IPS DF 19.7 (cell line): ENCODE measurements around the gene DCLK2.

Source experiments
- DNase-seq: peaks from one replicate; pipeline ENCODE4 v3.0.0-alpha.2; 2013; ENCODE audit warnings: low read depth, low spot score

DCLK2 gene

DNA sequence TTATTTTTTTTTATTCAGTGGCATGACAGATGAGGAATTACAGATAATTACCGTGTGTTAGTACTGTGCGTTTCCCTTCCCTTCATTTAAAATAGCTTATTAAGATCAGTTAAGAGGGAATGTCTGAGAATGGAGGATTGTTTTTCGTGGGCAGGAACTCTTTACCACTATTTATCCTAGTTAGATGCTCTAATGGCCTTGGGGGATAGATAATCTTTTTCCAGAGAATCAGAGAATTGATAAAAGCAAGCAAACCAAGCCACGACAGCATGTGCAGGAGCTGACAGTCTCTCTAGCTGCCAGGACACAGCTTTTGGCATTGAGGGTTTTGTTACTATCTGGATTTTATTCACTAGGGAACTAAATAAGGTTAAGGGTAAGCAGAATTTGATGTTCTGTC is 128.7 kb downstream of the DCLK2 start:
- no peak for DNase-seq

DNA sequence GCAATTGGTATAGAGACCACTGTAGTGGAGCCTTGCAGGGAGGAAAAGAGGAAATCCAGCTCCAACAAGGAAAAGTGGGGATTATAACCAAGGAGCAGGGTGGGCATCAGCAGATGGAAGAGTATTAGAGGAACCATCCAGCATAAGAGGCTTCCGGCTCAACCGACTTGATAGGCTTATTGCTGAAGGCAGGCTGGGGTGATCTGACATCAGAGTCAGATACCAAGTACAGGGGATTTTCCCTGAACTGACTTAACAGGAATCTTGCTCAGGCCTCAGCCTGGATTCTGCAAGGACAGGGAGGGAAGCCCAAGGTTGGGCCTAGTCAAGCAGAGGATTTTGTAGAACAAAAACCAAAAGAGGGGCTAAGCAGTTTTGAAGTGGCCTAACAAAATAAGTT is 129.6 kb downstream of the DCLK2 start:
- no peak for DNase-seq

DNA sequence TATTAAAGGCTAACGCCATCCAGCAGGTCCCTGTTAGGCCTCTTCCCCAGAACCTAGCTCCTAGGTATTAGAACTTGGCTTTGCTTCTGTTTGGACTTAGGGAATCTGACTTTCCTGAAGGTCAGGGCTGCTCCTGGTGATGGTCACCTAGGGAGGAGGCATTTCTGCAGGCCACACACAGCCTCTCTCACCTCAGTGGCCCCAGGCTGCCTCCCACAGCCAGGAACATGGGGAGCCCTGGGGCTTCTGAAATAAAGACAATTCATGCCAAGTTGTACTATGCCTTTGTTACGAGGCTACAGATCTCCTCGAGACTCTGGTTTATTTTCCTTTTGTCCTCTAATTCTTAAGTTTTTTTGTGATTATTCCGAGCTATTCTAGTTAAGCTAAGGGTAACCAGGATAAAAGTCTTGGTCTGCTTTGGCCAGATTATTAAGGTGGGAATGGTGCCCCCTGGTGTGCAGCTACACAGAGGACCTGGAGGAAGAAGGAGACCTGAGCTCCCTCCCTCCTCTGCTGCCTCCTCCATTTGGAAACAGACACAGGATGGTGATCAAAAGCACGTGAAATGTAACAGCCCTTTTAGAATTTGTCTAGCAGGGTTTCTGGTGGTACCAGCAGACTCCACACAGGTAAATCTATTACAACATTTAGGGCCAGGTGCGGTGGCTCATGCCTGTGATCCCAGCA is 131.0 kb downstream of the DCLK2 start:
- DNase-seq, result no peak

DNA sequence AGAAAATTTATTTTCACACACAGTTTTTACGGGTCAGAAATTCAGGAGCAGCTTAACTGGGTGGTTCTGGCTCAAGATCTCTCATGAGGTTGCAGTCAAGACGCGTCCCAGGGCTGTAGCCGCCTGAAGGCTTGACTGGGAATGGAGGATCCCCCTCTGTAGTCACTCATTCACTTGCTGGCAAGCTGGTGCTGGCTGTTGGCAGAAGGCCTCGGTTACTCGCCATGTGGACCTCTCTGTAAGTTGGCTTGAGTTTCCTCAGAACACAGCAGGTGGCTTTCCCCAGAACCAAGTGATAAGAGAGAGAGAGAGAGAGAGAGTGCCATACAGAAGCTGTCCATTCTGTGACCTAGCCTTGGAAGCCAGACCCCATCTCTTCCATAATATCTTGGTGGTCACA is 132.8 kb downstream of the DCLK2 start:
- DNase-seq, result no peak

DNA sequence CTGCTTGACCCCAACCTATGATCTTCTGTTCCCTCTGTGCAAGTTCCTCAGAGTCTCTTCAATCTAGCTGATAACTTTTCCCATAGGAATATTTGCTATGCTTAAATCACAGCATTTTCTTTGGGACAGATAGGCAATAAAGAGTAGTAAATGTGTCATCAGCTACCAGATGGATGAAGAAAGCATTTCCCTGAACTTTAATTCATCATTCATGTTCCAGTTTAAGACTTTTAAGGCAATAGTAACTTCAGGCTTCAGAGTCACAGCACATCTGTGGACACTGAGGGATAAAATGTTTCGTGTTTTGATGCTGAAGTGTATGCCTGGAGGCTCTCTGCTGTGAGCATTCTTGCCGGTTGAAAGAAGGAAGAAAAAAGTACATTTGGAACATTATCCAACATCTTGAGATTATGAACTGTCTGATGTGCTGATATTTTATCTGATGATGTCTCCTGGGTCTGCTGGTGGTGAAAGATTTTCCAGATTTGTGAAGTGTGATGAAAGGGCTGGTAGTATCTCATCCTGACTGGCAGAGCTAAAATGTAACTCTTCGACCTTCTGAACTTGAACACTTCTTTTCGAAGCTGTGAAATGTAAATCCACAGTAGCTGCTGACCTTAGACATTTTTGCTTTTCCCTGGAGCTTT is 133.7 kb downstream of the DCLK2 start:
- no peak for DNase-seq

DNA sequence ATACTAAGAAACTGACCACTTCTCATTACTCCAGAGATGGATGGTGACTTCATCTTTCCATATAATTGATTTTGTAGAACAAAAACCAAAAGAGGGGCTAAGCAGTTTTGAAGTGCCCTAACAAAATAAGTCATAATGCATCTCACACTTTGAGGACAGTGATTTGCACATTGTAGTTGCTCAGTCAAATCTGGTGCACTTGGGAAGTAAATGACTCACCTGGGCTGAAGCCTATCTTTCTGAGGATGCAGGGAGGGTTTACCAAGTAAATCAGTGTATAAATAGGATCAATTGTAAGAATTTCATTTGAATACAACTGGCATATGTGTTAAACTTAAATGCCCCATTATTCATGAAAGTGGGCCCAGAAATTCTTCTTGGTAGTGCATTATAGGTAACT is 134.2 kb downstream of the DCLK2 start:
- no peak for DNase-seq

DNA sequence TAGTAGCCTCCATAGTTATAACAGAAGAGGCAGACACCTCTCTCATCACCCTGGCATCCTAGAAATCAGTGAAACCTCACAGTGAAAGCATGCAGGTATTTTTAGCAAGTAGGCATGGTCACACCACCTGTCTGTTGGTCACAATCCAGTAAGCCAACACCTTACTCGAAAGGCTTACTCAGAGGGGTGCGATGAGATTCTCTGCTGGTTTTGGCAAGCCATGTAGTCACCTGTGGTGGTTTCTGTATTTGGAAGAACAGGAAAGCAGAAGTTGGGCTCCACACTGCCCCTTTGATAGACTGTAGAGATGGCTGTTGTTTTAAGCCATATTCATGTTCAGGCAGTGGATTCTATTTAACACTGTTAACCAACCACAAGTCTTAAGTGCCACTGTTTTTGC is 134.7 kb downstream of the DCLK2 start:
- DNase-seq, result no peak

DNA sequence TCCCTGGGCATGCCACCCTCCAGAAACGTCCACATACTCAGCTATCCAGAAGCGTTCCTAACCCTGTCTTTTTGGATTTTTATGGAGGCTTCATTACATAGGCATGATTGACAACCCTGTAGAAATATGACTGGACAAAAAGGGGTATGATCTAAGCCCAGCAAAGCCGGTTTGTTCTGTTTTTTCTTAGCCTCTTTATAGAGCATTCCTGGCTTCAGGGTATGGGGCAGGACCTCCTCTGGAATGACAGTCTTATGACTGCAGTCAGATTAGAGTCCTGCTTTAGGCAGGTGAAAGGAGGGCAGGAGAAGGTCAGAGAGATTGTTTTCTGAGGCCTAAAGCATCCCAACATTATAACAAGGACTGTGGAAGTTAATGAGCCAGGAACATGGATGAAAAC is 137.4 kb downstream of the DCLK2 start:
- DNase-seq, result no peak

DNA sequence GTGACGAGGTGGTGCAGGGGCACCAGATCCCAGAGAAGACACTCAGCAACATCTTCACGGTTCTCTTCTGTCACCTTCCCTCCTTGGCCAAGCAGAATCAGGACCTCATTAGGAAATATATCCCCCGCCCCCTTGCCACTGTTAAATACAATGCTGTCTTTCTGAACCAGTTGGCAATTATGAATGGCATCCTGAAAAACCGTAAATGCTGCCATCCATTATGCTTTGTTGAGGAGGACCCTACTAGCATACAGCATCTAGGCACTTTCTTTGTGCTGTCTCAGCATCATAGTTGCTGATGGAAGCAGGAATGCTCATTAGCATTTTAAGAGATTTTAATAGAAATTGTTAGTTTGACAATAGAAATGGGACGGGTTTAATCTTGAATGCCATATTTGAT is 138.5 kb downstream of the DCLK2 start:
- no peak for DNase-seq

DNA sequence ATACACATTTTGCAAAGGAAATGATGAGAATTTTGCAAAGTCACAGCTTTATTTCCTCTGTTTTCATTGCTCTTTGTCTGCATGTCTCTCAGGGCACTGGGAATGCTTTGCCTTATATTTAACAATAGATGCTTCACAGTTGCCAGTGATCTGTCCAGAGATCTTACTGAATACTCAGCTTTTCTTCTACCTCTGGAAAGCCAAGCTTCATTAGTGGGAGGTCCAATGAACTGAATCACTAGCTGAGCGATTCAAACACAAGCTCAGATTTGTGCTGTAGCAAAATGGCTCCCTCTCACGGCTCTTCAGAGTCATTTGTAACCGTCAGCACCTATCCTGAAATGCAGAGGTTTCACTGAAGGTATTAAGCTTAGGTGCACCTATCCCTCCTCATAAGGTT is 138.9 kb downstream of the DCLK2 start:
- no peak for DNase-seq

DNA sequence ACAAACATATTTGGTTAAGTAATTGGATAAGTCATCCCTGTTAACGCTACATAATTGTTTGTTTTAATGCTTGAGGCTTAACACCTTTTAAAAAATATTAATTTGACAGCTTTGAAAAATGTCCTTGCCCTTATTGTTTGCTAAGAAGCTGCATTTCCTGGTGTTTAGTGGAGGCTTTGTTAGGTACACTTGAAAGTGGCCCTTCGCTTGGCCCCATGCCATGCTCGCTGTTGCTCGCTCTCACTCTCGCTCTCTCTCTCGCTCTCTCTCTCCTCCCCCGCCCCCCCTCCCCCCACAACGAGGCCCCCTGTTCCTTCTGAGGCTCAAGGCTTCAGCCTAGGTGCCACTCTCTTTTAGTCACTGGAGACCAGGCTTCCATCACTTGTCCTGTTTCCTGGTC is 139.6 kb downstream of the DCLK2 start:
- DNase-seq, result no peak

DNA sequence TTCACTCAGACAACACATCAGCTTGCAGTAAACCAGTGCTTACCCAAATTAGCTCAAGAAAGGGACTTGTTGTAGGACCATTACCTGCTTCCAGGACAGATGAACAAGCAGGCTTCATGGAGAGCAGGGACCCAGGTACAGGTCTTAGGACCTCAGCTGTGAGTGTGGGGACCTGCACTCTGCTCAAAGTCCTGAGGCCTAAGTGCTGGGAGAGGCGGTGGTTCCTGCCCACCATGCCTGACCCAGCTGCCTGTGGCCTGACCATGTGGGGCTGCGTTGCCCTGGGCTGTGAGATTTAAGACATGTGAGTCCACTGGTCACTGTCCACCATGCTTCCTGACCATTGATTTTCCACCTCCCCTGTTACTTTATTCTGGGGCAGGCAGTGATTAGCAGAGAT is 140.2 kb downstream of the DCLK2 start:
- DNase-seq, result no peak

DNA sequence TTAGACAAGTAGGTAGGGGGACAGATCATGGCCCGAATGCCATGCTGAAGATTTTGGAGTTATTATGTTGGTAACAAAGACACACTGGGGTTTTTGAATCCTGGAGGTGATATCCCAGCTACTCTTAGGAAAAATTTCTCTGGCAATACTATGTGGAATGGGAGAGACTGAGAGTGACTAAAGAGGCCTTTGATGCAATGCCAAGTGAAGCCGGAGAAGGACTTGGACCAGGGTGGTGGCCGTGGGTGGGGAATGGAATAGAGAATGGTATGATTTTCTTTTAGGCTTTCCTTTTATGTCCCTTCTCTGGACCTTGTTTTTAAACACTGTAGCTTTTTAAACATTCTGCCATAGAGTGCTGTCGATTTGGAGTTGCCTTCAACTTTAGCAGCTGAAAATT is 141.6 kb downstream of the DCLK2 start:
- no peak for DNase-seq

DNA sequence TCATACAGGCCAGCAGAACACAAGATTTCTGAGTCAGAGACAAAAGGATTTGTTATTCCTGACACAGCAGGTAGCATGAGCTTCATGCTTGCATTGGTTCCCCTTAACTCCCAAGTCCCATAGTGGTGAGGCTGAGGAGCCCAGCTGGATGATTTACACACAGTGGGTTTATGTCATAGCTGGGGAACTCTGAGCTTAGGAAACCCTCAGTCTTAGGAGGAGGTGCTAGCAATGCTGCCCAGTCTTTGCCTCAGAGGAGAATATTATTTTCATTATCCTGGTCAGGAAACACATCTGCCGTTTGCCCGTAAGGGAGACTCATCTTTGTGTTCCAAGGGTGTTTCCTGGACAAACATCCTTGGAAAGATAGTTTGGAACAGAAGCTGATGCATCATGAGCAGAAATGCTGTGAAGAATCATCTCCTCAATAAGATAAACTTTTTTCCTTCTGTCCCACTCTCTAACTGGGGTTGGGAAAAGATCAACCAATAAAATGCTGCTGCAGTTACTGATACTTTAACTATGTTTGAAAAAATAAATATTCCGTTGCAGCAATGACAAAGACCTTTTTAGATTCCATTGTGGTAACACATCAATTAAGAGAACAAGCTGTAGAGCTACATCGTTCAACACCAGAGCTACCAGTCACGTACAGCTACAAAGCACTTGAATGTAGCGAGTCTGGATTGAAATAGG is 146.8 kb downstream of the DCLK2 start:
- peak; percentile 42 for DNase-seq

DNA sequence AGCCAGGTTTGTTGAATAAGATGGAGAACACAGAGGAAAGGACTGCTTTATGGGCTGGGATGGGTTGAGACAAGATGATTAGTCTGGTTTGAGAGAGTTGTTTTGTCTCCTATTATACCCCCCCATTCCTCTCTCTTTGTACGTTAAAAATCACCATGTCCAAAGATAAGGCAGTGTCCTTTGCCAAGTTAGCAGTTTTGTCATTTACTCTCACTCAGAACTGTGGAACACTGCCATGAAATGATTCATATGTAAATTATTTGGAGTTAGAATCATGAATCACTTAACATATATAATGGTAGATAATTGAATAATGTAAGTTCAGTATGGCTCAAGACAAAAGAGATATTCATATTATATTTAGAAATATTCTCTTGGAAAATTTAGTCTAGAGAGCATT is 151.3 kb downstream of the DCLK2 start:
- no peak for DNase-seq

DNA sequence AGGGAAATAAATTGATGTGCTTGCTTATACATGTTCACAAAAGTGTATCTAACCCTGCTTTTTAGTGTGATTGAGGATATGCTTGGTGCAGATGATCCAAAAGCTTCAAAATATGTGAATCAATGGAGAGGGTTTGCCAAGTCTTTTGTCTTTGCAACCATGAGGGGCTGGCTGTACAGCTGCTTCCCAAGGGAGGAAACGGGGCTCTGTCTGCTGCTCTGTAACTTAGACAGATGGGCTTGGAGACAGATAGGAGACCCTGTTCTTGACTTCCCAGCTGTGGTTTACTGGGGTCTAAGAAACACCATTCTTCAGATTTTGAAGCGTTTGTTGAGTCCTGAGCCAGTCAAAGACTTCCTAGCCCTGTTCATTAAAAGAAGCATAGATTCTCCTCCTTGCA is 152.3 kb downstream of the DCLK2 start:
- DNase-seq, result no peak

DNA sequence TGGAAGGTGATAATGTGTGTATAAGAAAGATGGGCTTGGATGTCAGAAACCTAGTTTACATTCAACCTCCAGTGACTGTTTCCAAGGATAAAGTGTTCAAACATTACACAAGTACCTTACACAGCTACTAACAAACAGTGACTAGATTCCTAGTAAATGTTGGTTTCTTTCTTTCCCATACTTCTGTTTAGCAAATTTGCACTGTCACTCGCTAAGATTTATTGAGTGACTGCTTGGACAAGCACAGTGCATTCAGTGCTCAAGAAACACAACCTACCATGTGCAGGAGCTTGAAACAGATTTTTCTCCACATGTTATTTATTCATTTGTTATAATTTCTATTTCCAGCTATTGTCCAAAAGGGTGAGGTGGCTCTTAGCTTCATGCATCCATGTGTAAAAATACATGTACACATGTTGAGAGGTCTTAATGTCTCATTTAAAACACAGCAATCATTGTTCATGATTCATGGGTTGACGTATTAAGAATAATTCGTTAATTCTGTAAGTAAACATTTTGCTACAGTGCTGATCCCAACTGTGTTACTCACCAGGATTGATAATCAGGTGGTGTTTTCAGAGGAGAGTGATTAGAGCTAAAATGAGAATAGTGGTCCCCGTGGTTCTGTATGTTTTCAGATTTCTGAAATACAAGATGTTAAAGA is 153.0 kb downstream of the DCLK2 start:
- DNase-seq, result no peak

DNA sequence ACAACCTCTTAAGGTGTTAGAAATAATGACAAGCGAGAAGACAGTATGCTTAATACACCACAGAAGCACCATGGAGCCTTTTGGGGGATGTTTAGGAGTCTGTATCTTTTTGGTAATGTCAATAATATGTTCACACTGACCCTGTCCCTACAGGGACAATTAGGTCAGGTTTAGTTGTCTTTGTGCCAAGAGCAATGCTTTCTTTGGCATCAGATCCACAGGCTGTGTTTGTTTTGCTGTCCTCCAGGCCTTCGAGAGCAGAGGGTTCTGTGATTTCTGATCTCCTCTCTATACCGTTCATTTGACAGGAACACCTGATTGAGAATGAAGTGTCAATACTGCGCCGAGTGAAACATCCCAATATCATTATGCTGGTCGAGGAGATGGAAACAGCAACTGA is 153.8 kb downstream of the DCLK2 start:
- DNase-seq, result no peak

DNA sequence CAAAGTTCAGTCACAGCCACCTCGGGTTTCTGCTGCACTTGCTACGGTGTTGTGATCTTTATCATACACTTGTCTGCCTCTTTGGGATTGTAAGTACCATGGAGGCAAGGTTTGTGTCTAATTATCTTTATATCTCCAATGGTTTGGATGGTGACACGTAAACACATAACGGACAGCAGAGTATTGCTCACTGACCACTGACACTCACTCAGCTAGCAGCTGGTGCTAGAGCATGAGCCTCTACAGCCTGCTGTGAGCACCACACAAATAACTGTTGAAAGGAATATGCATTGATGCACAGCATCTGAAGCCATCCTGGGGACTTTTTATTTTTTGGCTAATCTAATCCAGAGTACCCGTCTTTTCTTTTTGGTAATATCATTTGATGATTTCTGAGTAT is 156.0 kb downstream of the DCLK2 start:
- no peak for DNase-seq

DNA sequence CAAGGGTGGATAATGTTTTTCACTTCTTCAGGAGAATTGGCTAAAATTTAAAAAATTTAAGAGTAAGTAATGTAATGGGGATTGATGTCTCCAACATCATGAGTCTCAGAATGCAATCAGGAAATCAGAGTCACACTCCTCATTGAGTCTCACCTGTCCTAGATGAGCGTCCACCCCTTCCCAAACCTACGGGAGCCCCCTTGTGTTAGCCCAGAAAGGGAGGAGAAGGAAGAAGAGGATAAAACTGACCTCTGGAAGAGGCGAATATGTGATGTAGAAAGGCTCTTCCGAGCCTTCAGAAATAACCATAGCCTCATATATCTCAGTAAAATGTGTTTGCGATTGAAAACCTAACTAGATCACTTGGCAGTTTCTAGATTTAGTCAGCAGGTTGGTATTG is 157.1 kb downstream of the DCLK2 start:
- DNase-seq, result no peak

DNA sequence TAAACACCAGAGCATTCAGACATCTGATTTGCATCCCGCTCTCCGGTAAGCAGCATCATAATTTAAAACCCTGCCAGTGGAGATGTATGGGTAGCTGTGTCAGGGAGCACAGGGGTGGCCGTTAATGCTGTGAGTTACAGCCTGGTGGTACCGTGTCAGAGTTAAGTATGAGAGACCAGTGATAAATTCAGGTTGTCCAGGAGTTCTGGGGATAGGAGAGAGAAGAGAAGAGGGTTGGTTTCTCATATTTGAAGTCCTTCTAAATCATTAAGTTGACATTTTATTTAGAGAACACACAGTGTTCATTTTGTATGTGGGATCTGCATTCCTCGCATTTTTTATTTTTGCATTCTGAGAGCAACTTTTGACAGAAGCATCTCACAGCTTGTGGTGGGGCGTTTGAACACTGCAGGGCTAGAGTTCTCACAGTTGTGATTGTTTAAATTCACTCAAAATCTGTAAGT is 157.6 kb downstream of the DCLK2 start:
- no peak for DNase-seq

DNA sequence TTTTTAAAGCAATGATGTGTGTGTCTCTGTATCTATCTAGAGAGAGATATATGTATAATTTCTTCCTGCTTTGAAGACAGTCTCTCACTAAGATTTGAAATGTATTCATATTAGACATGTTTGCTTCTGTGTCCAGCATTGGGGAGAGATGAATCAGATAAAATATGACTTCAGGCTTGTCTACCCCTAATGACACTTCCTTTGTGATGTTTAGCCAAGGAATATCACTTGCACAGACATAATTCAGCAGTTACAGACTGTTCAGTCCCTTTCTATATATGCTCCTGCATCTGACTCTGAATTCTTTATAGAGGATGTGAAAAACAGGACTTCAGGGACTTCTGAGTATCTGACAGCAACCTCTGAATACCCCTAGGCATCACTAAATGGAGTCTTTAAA is 158.4 kb downstream of the DCLK2 start:
- no peak for DNase-seq
